GM21447 (cell line): Measurements from ENCODE around the gene MALSU1.

ENCODE experiments used
- ATAC-seq: cut with Tn5 transposase; IDR thresholded peaks from one replicate; pipeline ENCODE4 v1.9.1; 2021; ENCODE audit not compliant: unreplicated experiment

The MALSU1 gene

GRCh38 chr7:23298885-23299769, at the start of gene MALSU1:
Gene MALSU1 (plus strand): TSS chr7:23299339. CDS start chr7:23299353, 14 bp downstream.
- peak; percentile 99 for ATAC-seq

GRCh38 chr7:23249486-23249885, 49.7 kb upstream of the MALSU1 start:
- no peak for ATAC-seq

GRCh38 chr7:23254051-23254681, 45.0 kb upstream of the MALSU1 start:
- ATAC-seq, result no peak

- no peak for ATAC-seq
These were observed 42.4 kb upstream of the MALSU1 start for GRCh38 chr7:23256731-23257130.

GRCh38 chr7:23260371-23260770, 38.8 kb upstream of the MALSU1 start:
- no peak for ATAC-seq

GRCh38 chr7:23261843-23262452, 37.2 kb upstream of the MALSU1 start:
- peak; percentile 85 for ATAC-seq

GRCh38 chr7:23264916-23265458, 34.2 kb upstream of the MALSU1 start:
- no peak for ATAC-seq

GRCh38 chr7:23266918-23267317, 32.2 kb upstream of the MALSU1 start:
- ATAC-seq, result no peak

GRCh38 chr7:23267357-23267756, 31.8 kb upstream of the MALSU1 start:
- ATAC-seq, result no peak

- ATAC-seq, result no peak
These were observed 31.0 kb upstream of the MALSU1 start for GRCh38 chr7:23268167-23268566.

GRCh38 chr7:23268746-23269145, 30.4 kb upstream of the MALSU1 start:
- no peak for ATAC-seq

GRCh38 chr7:23272275-23272674, 26.9 kb upstream of the MALSU1 start:
- ATAC-seq, result no peak

- peak; percentile 96 for ATAC-seq
These were observed 26.0 kb upstream of the MALSU1 start for GRCh38 chr7:23273141-23273599.

GRCh38 chr7:23275912-23276311, 23.2 kb upstream of the MALSU1 start:
- ATAC-seq, result no peak

- ATAC-seq, result no peak
These were observed 22.8 kb upstream of the MALSU1 start for GRCh38 chr7:23276376-23276775.

- no peak for ATAC-seq
These were observed 22.2 kb upstream of the MALSU1 start for GRCh38 chr7:23276947-23277346.

GRCh38 chr7:23277359-23277989, 21.7 kb upstream of the MALSU1 start:
- ATAC-seq, result no peak

- no peak for ATAC-seq
These were observed 19.2 kb upstream of the MALSU1 start for GRCh38 chr7:23279819-23280525.

- no peak for ATAC-seq
These were observed 16.1 kb upstream of the MALSU1 start for GRCh38 chr7:23283086-23283485.

GRCh38 chr7:23284871-23285270, 14.3 kb upstream of the MALSU1 start:
- ATAC-seq, result no peak
